CD4-positive, alpha-beta T cell (primary cell): ENCODE results near the gene ABLIM1. TPM values are rescaled to one million over a fixed set of nuclear protein-coding genes. Genes with fewer than 3 reads are reported as not detected.

Source experiments
- ATAC-seq: fragments of 200-7000 bp; cut with Tn5 transposase; one replicate; pipeline ENCODE4 v1.10.0; 2022; ENCODE audit warnings: mild to moderate bottlenecking; ENCODE audit not compliant: poor library complexity
- CTCF ChIA-PET: fragments of 350-600 bp; sonication (Branson Sonifier 250); formaldehyde crosslinking; loops from one replicate; lab custom pipeline; 2021; ENCODE audit warnings: antibody characterized with exemption, inconsistent platforms; lab: Charles Lee
- POLR2A ChIA-PET: fragments of 350-600 bp; sonication (Branson Sonifier 250); formaldehyde crosslinking; loops from one replicate; lab custom pipeline; 2021; ENCODE audit warnings: antibody characterized with exemption, inconsistent platforms; lab: Charles Lee
- DNase-seq, 14 experiments: peaks; one replicate each; pipeline ENCODE4 v3.0.0-alpha.2; 2013 to 2020; ENCODE audit warnings: mixed read lengths in 2 of 14
- H3K27ac ChIP-seq, 2 donors: one replicate each; pipeline versions ENCODE4 v1.5.1 to v1.7.0; 2013; ENCODE audit warnings: low read length in 2 of 2, low read depth in 1 of 2, mild to moderate bottlenecking in 1 of 2
- H3K27me3 ChIP-seq, 2 experiments: 1 replicate in 1 of 2; 2 replicates in 1 of 2; pipeline versions ENCODE4 v1.6.1 to v1.7.0; 2013; ENCODE audit warnings: low read length in 2 of 2, control low read depth in 1 of 2, mild to moderate bottlenecking in 1 of 2, moderate library complexity in 1 of 2; ENCODE audit not compliant: insufficient read depth in 2 of 2, control insufficient read depth in 1 of 2
- H3K36me3 ChIP-seq: one replicate; pipeline ENCODE4 v1.6.1; 2013; ENCODE audit warnings: low read length, control low read depth; ENCODE audit not compliant: insufficient read depth
- H3K4me1 ChIP-seq: one replicate; pipeline ENCODE4 v1.6.1; 2013; ENCODE audit warnings: low read length, control low read depth; ENCODE audit not compliant: insufficient read depth
- H3K4me3 ChIP-seq: one replicate; pipeline ENCODE4 v1.5.1; 2013; ENCODE audit warnings: mild to moderate bottlenecking, low read length, moderate library complexity
- H3K9me3 ChIP-seq, 2 experiments: 1 replicate in 1 of 2; 2 replicates in 1 of 2; pipeline versions ENCODE4 v1.6.1 to v1.7.0; 2013; ENCODE audit warnings: low read length in 2 of 2, mild to moderate bottlenecking in 2 of 2, control low read depth in 1 of 2, moderate library complexity in 1 of 2; ENCODE audit not compliant: control insufficient read depth in 1 of 2, insufficient read depth in 1 of 2
- H3K27ac Mint-ChIP-seq: one replicate; pipeline ENCODE4 v1.8.0; 2020; ENCODE audit warnings: mixed read lengths
- H3K27me3 Mint-ChIP-seq: one replicate; pipeline ENCODE4 v1.8.0; 2021; ENCODE audit warnings: mixed read lengths
- H3K36me3 Mint-ChIP-seq: one replicate; pipeline ENCODE4 v1.8.0; 2021; ENCODE audit warnings: low read depth, mixed read lengths
- H3K4me1 Mint-ChIP-seq: one replicate; pipeline ENCODE4 v1.8.0; 2021; ENCODE audit warnings: low read depth, mixed read lengths
- H3K4me3 Mint-ChIP-seq: one replicate; pipeline ENCODE4 v1.8.0; 2020; ENCODE audit warnings: mild to moderate bottlenecking, mixed read lengths
- H3K9me3 Mint-ChIP-seq: one replicate; pipeline ENCODE4 v1.8.0; 2020; ENCODE audit warnings: mixed read lengths
- intact Hi-C, 2 experiments: fragments of 100-400 bp; cut with DNase I in 1 of 2; cut with micrococcal nuclease in 1 of 2; formaldehyde crosslinking; loops; one replicate each; pipeline versions ENCODE4 v1.15.1 to v1.9.0; 2023 to 2025; cut with DNase I, micrococcal nuclease
- total RNA-seq, 174 experiments: library from RNA in 2 of 174; stranded (reverse) in 2 of 174; gene quantifications; one replicate each; pipeline ENCODE4 v1.2.3 and lab custom pipeline; 2021 to 2026
- TF ChIP-seq, protein P1 (sequence below): fragments of 200-600 bp; IDR thresholded peaks from one replicate; pipeline ENCODE4 v1.8.0; 2022; ENCODE audit warnings: antibody characterized with exemption, mild to moderate bottlenecking

Gene ABLIM1
- total RNA-seq, 2 experiments from 2014 or later, result 217 to 224 TPM

DNA sequence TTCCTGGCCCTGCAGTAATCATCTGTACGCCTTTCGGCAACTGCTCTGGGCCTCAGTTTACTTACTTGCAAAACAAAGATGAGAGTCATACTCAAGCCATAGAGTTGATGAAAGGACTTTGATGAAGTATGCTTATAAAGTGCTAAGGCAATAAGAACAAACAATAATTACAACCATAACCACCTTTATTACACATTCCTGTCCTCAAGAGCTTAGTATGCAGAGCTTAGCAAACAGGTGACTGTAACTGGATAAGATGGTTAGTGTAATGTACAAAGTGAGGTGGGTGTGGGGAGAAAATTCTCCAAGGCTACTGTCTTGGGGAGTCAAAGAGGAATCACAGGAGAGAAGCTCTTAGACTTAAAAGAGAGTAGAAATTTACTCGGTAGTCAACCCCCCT, 136.8 kb downstream of the ABLIM1 start:
- Histone ChIP-seq H3K9me3 (no peaks in the 10 kb centered on the region), H3K4me3 (no peak overlapping the region), H3K27ac (peak overlapping the region in 1 of 2 donors; percentile 95), H3K27me3 (no peaks in the 10 kb centered on the region), H3K4me1 (peaks cover 73% of the 10 kb centered on the region), H3K36me3 (peaks cover 28% of the 10 kb centered on the region)
- peak overlapping the region; percentile 99 for H3K4me3 Mint-ChIP-seq
- no peak for DNase-seq
- intact Hi-C loops, result loop anchor here in 1 of 2 experiments (10.0 kb wide), 1 partner anchor 346 kb away; the partner anchor contains the start of genes CCDC186 and TDRD1
- no peaks in the 10 kb centered on the region for H3K9me3 Mint-ChIP-seq
- ChIA-PET POLR2A (interaction anchor here (1.0 to 16.7 kb wide), 6 partner anchors 12 to 50 kb away, joined by 3 to 475 read pairs (median 5); no protein-coding TSS in a partner anchor), CTCF (interaction anchor here (1.5 kb wide), 2 partner anchors 23 to 50 kb away, joined by 3 read pairs; no protein-coding TSS in a partner anchor)
- ATAC-seq, result no peak
- H3K27me3 Mint-ChIP-seq, result no peaks in the 10 kb centered on the region
- peaks cover 91% of the 10 kb centered on the region for H3K36me3 Mint-ChIP-seq
- H3K4me1 Mint-ChIP-seq, result peaks cover 98% of the 10 kb centered on the region
- H3K27ac Mint-ChIP-seq, result peak overlapping the region; percentile 96
- TF ChIP-seq, protein P1, sequence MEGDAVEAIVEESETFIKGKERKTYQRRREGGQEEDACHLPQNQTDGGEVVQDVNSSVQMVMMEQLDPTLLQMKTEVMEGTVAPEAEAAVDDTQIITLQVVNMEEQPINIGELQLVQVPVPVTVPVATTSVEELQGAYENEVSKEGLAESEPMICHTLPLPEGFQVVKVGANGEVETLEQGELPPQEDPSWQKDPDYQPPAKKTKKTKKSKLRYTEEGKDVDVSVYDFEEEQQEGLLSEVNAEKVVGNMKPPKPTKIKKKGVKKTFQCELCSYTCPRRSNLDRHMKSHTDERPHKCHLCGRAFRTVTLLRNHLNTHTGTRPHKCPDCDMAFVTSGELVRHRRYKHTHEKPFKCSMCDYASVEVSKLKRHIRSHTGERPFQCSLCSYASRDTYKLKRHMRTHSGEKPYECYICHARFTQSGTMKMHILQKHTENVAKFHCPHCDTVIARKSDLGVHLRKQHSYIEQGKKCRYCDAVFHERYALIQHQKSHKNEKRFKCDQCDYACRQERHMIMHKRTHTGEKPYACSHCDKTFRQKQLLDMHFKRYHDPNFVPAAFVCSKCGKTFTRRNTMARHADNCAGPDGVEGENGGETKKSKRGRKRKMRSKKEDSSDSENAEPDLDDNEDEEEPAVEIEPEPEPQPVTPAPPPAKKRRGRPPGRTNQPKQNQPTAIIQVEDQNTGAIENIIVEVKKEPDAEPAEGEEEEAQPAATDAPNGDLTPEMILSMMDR, result no peak

DNA sequence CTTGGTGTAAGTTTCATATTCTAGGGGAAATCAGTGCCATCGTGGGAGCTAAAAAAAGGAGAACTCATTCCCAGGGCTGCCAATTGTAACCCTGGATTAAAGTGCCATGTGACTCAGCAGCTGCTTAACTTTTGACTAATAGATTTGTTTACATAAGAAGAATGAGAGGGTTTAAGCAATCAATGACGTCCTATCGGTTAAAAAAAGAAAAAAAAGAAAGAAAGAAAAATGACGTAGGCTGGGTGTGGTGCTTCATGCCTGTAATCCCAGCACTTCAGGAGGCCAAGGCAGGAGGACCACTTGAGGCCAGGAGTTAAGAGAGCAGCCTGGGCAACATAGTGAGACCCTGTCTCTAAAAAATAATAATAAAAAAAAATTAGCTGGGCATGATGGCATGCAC, 137.6 kb downstream of the ABLIM1 start:
- Histone ChIP-seq H3K9me3 (no peaks in the 10 kb centered on the region), H3K27me3 (no peaks in the 10 kb centered on the region), H3K36me3 (peaks cover 28% of the 10 kb centered on the region), H3K4me3 (no peak overlapping the region), H3K27ac (peak overlapping the region; percentile 32 to 95), H3K4me1 (peaks cover 81% of the 10 kb centered on the region)
- no peaks in the 10 kb centered on the region for H3K9me3 Mint-ChIP-seq
- peak overlapping the region; percentile 82 for H3K4me3 Mint-ChIP-seq
- TF ChIP-seq, protein P1, result no peak
- no peaks in the 10 kb centered on the region for H3K27me3 Mint-ChIP-seq
- DNase-seq, result peak in 3 of 14 experiments; percentile 29 to 43 (median 41)
- CTCF ChIA-PET, result interaction anchor here (1.5 kb wide), 1 partner anchor 22 kb away, joined by 3 read pairs; no protein-coding TSS in a partner anchor
- peaks cover 98% of the 10 kb centered on the region for H3K4me1 Mint-ChIP-seq
- peaks cover 90% of the 10 kb centered on the region for H3K36me3 Mint-ChIP-seq
- POLR2A ChIA-PET, result interaction anchor here (0.8 to 16.7 kb wide), 5 partner anchors 10 to 49 kb away, joined by 3 to 475 read pairs (median 5); no protein-coding TSS in a partner anchor
- H3K27ac Mint-ChIP-seq, result peak overlapping the region; percentile 96
- intact Hi-C loops, result loop anchor here in 1 of 2 experiments (10.0 kb wide), 1 partner anchor 346 kb away; the partner anchor contains the start of genes CCDC186 and TDRD1
- peak; percentile 19 for ATAC-seq

DNA sequence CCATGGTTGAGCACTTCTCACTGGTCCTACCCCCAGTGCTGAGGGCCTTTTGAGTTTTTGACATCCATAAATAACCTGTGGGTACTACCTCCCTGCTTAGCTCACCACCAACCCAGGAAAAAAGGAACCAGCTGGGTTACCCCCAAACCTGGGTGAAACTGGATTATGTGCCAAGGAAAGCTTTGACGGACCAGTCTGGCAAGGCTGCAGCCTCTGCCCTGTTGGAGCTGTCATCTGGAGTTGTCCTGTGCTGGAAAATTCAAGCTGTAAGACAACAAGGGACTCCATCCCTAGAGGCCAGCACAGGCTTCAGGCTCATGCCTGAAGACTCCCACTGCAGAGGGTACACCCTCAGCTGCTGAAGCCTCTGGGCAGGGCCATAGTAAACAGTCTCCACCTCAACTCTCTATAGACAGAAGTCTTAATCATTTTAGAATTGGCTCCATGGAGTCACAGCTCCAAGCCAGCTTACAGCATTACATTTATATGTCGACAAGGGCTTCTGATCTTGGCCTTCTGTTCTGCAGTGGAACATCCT, 138.2 kb downstream of the ABLIM1 start:
- no peak overlapping the region for H3K4me3 ChIP-seq

More for the DNA sequence above, 138.2 kb downstream of the ABLIM1 start:
- DNase-seq, result no peak
- peaks cover 34% of the 10 kb centered on the region for H3K36me3 ChIP-seq
- intact Hi-C loops, result loop anchor here (2.0 to 10.0 kb wide), 3 partner anchors 19 to 345 kb away; partner anchors contain the start of genes CCDC186 (in 1 of the 2) and TDRD1 (in 1 of the 2)
- H3K4me1 ChIP-seq, result peaks cover 85% of the 10 kb centered on the region
- no peaks in the 10 kb centered on the region for H3K27me3 ChIP-seq
- TF ChIP-seq, protein P1, result no peak
- H3K27ac ChIP-seq, result peak overlapping the region; percentile 32 to 95
- ChIA-PET CTCF (interaction anchor here (1.3 to 1.5 kb wide), 2 partner anchors 13 to 22 kb away, joined by 3 read pairs; no protein-coding TSS in a partner anchor), POLR2A (interaction anchor here (0.8 to 16.7 kb wide), 6 partner anchors 9 to 48 kb away, joined by 3 to 475 read pairs (median 5); no protein-coding TSS in a partner anchor)
- H3K27ac Mint-ChIP-seq, result peak overlapping the region; percentile 96
- no peaks in the 10 kb centered on the region for H3K9me3 ChIP-seq
- peak; percentile 4 for ATAC-seq
- peaks cover 90% of the 10 kb centered on the region for H3K36me3 Mint-ChIP-seq
- H3K4me3 Mint-ChIP-seq, result peak overlapping the region; percentile 82
- no peaks in the 10 kb centered on the region for H3K9me3 Mint-ChIP-seq
- peaks cover 98% of the 10 kb centered on the region for H3K4me1 Mint-ChIP-seq
- no peaks in the 10 kb centered on the region for H3K27me3 Mint-ChIP-seq
